HG03097 (cell line): ENCODE results near the gene CPNE8.

Experiments used
- ATAC-seq: cut with Tn5 transposase; IDR thresholded peaks from one replicate; pipeline ENCODE4 v1.9.1; 2021; ENCODE audit not compliant: unreplicated experiment, low FRiP score

CPNE8 gene

GRCh38 chr12:38905480-38906351 lies at the start of gene CPNE8:
Gene CPNE8, minus strand, starts transcription at chr12:38905591. Its CDS starts 57 bp downstream, at chr12:38905534.
- peak; percentile 57 for ATAC-seq

- ATAC-seq = no peak
These were observed 49.0 kb upstream of the CPNE8 start for GRCh38 chr12:38954238-38954873.

- ATAC-seq = no peak
These were observed 44.0 kb upstream of the CPNE8 start for GRCh38 chr12:38949363-38949762.

GRCh38 chr12:38934686-38935085 lies 29.3 kb upstream of the CPNE8 start:
- no peak for ATAC-seq

GRCh38 chr12:38934078-38934584 lies 28.7 kb upstream of the CPNE8 start:
- no peak for ATAC-seq

- no peak for ATAC-seq
These were observed 26.9 kb upstream of the CPNE8 start for GRCh38 chr12:38932320-38932719.

- no peak for ATAC-seq
These were observed 26.1 kb upstream of the CPNE8 start for GRCh38 chr12:38931461-38931860.

GRCh38 chr12:38930990-38931389 lies 25.6 kb upstream of the CPNE8 start:
- no peak for ATAC-seq

GRCh38 chr12:38926501-38926900 lies 21.1 kb upstream of the CPNE8 start:
- no peak for ATAC-seq

GRCh38 chr12:38921025-38921677 lies 15.8 kb upstream of the CPNE8 start:
- ATAC-seq = peak; percentile 88

GRCh38 chr12:38919191-38919590 lies 13.8 kb upstream of the CPNE8 start:
- no peak for ATAC-seq

- no peak for ATAC-seq
These were observed 10.2 kb upstream of the CPNE8 start for GRCh38 chr12:38915429-38916182.

GRCh38 chr12:38912116-38912515 lies 6.7 kb upstream of the CPNE8 start:
- ATAC-seq = no peak

GRCh38 chr12:38911611-38912010 lies 6.2 kb upstream of the CPNE8 start:
- no peak for ATAC-seq

- no peak for ATAC-seq
These were observed 2.0 kb upstream of the CPNE8 start for GRCh38 chr12:38907201-38907923.

- peak; percentile 55 for ATAC-seq
These were observed 1.2 kb upstream of the CPNE8 start for GRCh38 chr12:38906482-38907200.

GRCh38 chr12:38904537-38905479 lies 583 bp downstream of the CPNE8 start:
- peak; percentile 65 for ATAC-seq

- ATAC-seq = no peak
These were observed 1.8 kb downstream of the CPNE8 start for GRCh38 chr12:38903596-38903995.
